GM23338 (cell line): Measurements from ENCODE around the gene IGDCC3. TPM values are rescaled to one million over a fixed set of nuclear protein-coding genes. Genes with fewer than 3 reads are reported as not detected.

Experiments
- ATAC-seq: fragments of 200-7000 bp; cut with Tn5 transposase; 3 replicates; pipeline ENCODE4 v1.9.1; 2020
- DNase-seq: peaks from one replicate; pipeline ENCODE4 v3.0.0-alpha.2; 2015; ENCODE audit warnings: low spot score
- H2AFZ ChIP-seq: fragments of 200-600 bp; sonication (generic); 2 replicates; pipeline ENCODE4 v1.8.0; 2016; ENCODE audit warnings: antibody characterized with exemption, mild to moderate bottlenecking, moderate library complexity
- H3F3A ChIP-seq: fragments of 200-600 bp; sonication (generic); replicated peaks from 2 replicates; pipeline ENCODE4 v1.8.0; 2017; ENCODE audit warnings: antibody characterized with exemption, mixed run types, low read depth
- H3K27ac ChIP-seq: fragments of 200-600 bp; sonication (generic); 2 replicates; pipeline ENCODE4 v1.6.1; 2016; ENCODE audit warnings: low read depth
- H3K27me3 ChIP-seq: fragments of 200-600 bp; sonication (generic); 2 replicates; pipeline ENCODE4 v1.8.0; 2016; ENCODE audit warnings: mild to moderate bottlenecking, mixed run types, moderate library complexity; ENCODE audit not compliant: insufficient read depth
- H3K36me3 ChIP-seq: fragments of 200-600 bp; sonication (generic); 2 replicates; pipeline ENCODE4 v1.8.0; 2016; ENCODE audit warnings: mild to moderate bottlenecking; ENCODE audit not compliant: insufficient read depth
- H3K4me1 ChIP-seq: fragments of 200-600 bp; sonication (generic); 2 replicates; pipeline ENCODE4 v1.8.0; 2016; ENCODE audit warnings: mild to moderate bottlenecking, moderate library complexity; ENCODE audit not compliant: insufficient read depth
- H3K4me2 ChIP-seq: fragments of 200-600 bp; sonication (generic); 2 replicates; pipeline ENCODE4 v1.7.1; 2017; ENCODE audit warnings: mixed run types
- H3K4me3 ChIP-seq: fragments of 200-600 bp; sonication (generic); 2 replicates; pipeline ENCODE4 v1.6.1; 2016; ENCODE audit warnings: mixed run types
- H3K79me2 ChIP-seq: fragments of 200-600 bp; sonication (generic); replicated peaks from 2 replicates; pipeline ENCODE4 v1.8.0; 2017; ENCODE audit warnings: mild to moderate bottlenecking; ENCODE audit not compliant: insufficient read depth
- H3K9me2 ChIP-seq: fragments of 200-600 bp; sonication (generic); 2 replicates; pipeline ENCODE4 v1.8.0; 2017; ENCODE audit not compliant: insufficient read depth
- H4K20me1 ChIP-seq: fragments of 200-600 bp; sonication (generic); replicated peaks from 2 replicates; pipeline ENCODE4 v1.8.0; 2017; ENCODE audit warnings: mild to moderate bottlenecking; ENCODE audit not compliant: insufficient read depth
- H3K27ac Mint-ChIP-seq: 2 replicates; pipeline ENCODE4 v1.8.0; 2020; ENCODE audit warnings: inconsistent platforms, mild to moderate bottlenecking, moderate library complexity, mixed read lengths
- H3K27me3 Mint-ChIP-seq: 3 replicates; pipeline ENCODE4 v1.8.0; 2022; ENCODE audit warnings: low read depth, mild to moderate bottlenecking, moderate library complexity, mixed read lengths, inconsistent platforms; ENCODE audit not compliant: insufficient read depth, poor library complexity
- H3K36me3 Mint-ChIP-seq: 3 replicates; pipeline ENCODE4 v1.8.0; 2021; ENCODE audit warnings: low read depth, mild to moderate bottlenecking, inconsistent platforms, moderate library complexity, mixed read lengths
- H3K4me1 Mint-ChIP-seq: 3 replicates; pipeline ENCODE4 v1.8.0; 2020; ENCODE audit warnings: mild to moderate bottlenecking, inconsistent platforms, mixed read lengths
- H3K4me3 Mint-ChIP-seq: 3 replicates; pipeline ENCODE4 v1.8.0; 2021; ENCODE audit warnings: moderate library complexity, mild to moderate bottlenecking, inconsistent platforms, mixed read lengths
- H3K9me3 Mint-ChIP-seq: 3 replicates; pipeline ENCODE4 v1.8.0; 2020; ENCODE audit warnings: moderate library complexity, mild to moderate bottlenecking, inconsistent platforms, mixed read lengths
- CREB1 ChIP-seq: fragments of 250-450 bp; sonication (Bioruptor Pico); IDR thresholded peaks from 2 replicates; pipeline ENCODE4 v1.5.0; 2020; ENCODE audit warnings: low read depth, mild to moderate bottlenecking, moderate library complexity
- EZH2 ChIP-seq: fragments of 200-600 bp; sonication (generic); IDR thresholded peaks from one replicate; pipeline ENCODE4 v1.8.0; 2017; ENCODE audit warnings: antibody characterized with exemption, mild to moderate bottlenecking, low read depth; ENCODE audit not compliant: unreplicated experiment
- EZH2phosphoT487 ChIP-seq: fragments of 200-600 bp; sonication (generic); IDR thresholded peaks from one replicate; pipeline ENCODE4 v1.8.1; 2018; ENCODE audit warnings: antibody characterized with exemption; ENCODE audit not compliant: unreplicated experiment
- JUNB ChIP-seq: IDR thresholded peaks from one replicate; pipeline ENCODE4 v1.6.1; 2016; ENCODE audit warnings: antibody characterized with exemption; ENCODE audit not compliant: unreplicated experiment
- NANOG ChIP-seq: IDR thresholded peaks from 2 replicates; pipeline ENCODE4 v1.6.1; 2016; ENCODE audit warnings: antibody characterized with exemption, borderline replicate concordance
- POLR2AphosphoS5 ChIP-seq: IDR thresholded peaks from 2 replicates; pipeline ENCODE4 v1.6.1; 2016; ENCODE audit warnings: antibody characterized with exemption, low read depth
- STAT1 ChIP-seq: IDR thresholded peaks from one replicate; pipeline ENCODE4 v1.6.1; 2016; ENCODE audit warnings: antibody characterized with exemption; ENCODE audit not compliant: unreplicated experiment
- ZNF114 ChIP-seq: fragments of 250-450 bp; sonication (Bioruptor Pico); IDR thresholded peaks from 2 replicates; pipeline ENCODE4 v1.5.0; 2020; ENCODE audit warnings: mild to moderate bottlenecking, moderate library complexity
- ZNF331 ChIP-seq: fragments of 250-450 bp; sonication (Bioruptor Pico); IDR thresholded peaks from 2 replicates; pipeline ENCODE4 v1.5.0; 2020; ENCODE audit warnings: low read depth, mild to moderate bottlenecking, moderate library complexity
- polyA plus RNA-seq: library from polyadenylated mRNA; unstranded; fragments of >200 nt; fragmentation: Nextera tagmentation; extraction: Ambion mirVana; gene quantifications from 2 replicates; pipeline ENCODE4 v1.2.1, GENCODE V29; 2016
- total RNA-seq: library from RNA; depleted of rRNA; stranded (reverse); fragments of >200 nt; shearing (Covaris generic); gene quantifications from 2 replicates; pipeline ENCODE4 v1.2.3, GENCODE V29; 2014
- TF ChIP-seq, protein P1 (sequence below), 2 experiments: fragments of 200-600 bp in 1 of 2; sonication (generic) in 1 of 2; conservative IDR thresholded peaks; 2 replicates each; pipeline versions ENCODE4 v1.5.1 to v1.6.1; 2016 to 2017; ENCODE audit warnings: antibody characterized with exemption in 2 of 2, low read depth in 2 of 2, mild to moderate bottlenecking in 2 of 2, moderate library complexity in 1 of 2
- TF ChIP-seq, protein P2 (sequence below): fragments of 250-450 bp; sonication (Bioruptor Pico); IDR thresholded peaks from 2 replicates; pipeline ENCODE4 v1.5.0; 2020; ENCODE audit warnings: mild to moderate bottlenecking, moderate library complexity
- TF ChIP-seq, protein P3 (sequence below): IDR thresholded peaks from one replicate; pipeline ENCODE4 v1.6.1; 2018; ENCODE audit warnings: antibody characterized with exemption; ENCODE audit not compliant: unreplicated experiment
- TF ChIP-seq, protein P4 (sequence below): IDR thresholded peaks from 2 replicates; pipeline ENCODE4 v1.6.1; 2016; ENCODE audit warnings: antibody characterized with exemption

Gene IGDCC3
- total and polyA plus RNA-seq, 2 experiments from 2014 or later, result 15.3 to 30.7 TPM

DNA sequence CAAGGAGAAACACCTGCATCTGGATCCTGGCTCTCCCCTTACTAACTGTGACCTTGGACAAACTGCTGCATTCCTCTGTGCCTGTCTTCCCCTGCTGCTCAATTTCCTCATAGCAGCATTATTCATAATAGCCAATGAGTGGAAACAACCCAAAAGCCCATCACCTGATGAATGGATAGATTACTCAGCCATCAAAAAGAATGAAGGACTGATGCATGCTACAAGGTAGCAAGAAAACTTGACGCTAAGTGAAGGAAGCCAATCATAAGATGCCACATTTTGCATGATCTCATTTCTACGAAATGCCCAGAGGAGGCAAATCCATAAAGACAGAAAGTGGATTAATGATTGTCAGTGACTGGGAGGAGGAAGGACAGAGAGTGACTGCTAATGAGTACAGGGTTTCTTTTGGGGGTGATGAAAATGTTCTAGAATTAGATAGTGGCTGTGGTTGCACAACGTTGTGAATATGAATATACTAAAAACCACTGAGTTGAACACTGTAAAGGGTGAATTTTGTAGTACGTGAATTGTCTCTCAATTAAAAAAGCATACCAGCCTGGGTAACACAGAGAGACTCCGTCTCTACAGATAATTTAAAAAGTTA, 33.8 kb upstream of the IGDCC3 start:
- Histone ChIP-seq H3K79me2 (peaks cover 14% of the 10 kb centered on the region), H3K4me3 (no peak overlapping the region), H3F3A (peaks cover 20% of the 10 kb centered on the region), H4K20me1 (no peaks in the 10 kb centered on the region), H3K4me2 (peak overlapping the region; percentile 9; the same call in 1 of the 2 replicates), H3K27ac (no peak overlapping the region), H3K4me1 (peaks cover 47% of the 10 kb centered on the region), H3K9me2 (0 out of 2 replicates have a peak, but pooled peaks cover 7% of the 10 kb centered on the region), H2AFZ (no peak overlapping the region), H3K36me3 (no peaks in the 10 kb centered on the region), H3K27me3 (no peaks in the 10 kb centered on the region)
- TF ChIP-seq STAT1, result no peak
- no peak for TF ChIP-seq ZNF114
- TF ChIP-seq, protein P1, sequence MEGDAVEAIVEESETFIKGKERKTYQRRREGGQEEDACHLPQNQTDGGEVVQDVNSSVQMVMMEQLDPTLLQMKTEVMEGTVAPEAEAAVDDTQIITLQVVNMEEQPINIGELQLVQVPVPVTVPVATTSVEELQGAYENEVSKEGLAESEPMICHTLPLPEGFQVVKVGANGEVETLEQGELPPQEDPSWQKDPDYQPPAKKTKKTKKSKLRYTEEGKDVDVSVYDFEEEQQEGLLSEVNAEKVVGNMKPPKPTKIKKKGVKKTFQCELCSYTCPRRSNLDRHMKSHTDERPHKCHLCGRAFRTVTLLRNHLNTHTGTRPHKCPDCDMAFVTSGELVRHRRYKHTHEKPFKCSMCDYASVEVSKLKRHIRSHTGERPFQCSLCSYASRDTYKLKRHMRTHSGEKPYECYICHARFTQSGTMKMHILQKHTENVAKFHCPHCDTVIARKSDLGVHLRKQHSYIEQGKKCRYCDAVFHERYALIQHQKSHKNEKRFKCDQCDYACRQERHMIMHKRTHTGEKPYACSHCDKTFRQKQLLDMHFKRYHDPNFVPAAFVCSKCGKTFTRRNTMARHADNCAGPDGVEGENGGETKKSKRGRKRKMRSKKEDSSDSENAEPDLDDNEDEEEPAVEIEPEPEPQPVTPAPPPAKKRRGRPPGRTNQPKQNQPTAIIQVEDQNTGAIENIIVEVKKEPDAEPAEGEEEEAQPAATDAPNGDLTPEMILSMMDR (conservative IDR thresholded peaks at IDR 0.05; ENCODE audit: low read depth in 2 of 2), result no peak
- TF ChIP-seq CREB1, result no peak
- no peak for TF ChIP-seq ZNF331 (CRISPR knock-in tag)
- TF ChIP-seq EZH2phosphoT487, result no peak
- no peak for TF ChIP-seq POLR2AphosphoS5
- TF ChIP-seq, protein P2, sequence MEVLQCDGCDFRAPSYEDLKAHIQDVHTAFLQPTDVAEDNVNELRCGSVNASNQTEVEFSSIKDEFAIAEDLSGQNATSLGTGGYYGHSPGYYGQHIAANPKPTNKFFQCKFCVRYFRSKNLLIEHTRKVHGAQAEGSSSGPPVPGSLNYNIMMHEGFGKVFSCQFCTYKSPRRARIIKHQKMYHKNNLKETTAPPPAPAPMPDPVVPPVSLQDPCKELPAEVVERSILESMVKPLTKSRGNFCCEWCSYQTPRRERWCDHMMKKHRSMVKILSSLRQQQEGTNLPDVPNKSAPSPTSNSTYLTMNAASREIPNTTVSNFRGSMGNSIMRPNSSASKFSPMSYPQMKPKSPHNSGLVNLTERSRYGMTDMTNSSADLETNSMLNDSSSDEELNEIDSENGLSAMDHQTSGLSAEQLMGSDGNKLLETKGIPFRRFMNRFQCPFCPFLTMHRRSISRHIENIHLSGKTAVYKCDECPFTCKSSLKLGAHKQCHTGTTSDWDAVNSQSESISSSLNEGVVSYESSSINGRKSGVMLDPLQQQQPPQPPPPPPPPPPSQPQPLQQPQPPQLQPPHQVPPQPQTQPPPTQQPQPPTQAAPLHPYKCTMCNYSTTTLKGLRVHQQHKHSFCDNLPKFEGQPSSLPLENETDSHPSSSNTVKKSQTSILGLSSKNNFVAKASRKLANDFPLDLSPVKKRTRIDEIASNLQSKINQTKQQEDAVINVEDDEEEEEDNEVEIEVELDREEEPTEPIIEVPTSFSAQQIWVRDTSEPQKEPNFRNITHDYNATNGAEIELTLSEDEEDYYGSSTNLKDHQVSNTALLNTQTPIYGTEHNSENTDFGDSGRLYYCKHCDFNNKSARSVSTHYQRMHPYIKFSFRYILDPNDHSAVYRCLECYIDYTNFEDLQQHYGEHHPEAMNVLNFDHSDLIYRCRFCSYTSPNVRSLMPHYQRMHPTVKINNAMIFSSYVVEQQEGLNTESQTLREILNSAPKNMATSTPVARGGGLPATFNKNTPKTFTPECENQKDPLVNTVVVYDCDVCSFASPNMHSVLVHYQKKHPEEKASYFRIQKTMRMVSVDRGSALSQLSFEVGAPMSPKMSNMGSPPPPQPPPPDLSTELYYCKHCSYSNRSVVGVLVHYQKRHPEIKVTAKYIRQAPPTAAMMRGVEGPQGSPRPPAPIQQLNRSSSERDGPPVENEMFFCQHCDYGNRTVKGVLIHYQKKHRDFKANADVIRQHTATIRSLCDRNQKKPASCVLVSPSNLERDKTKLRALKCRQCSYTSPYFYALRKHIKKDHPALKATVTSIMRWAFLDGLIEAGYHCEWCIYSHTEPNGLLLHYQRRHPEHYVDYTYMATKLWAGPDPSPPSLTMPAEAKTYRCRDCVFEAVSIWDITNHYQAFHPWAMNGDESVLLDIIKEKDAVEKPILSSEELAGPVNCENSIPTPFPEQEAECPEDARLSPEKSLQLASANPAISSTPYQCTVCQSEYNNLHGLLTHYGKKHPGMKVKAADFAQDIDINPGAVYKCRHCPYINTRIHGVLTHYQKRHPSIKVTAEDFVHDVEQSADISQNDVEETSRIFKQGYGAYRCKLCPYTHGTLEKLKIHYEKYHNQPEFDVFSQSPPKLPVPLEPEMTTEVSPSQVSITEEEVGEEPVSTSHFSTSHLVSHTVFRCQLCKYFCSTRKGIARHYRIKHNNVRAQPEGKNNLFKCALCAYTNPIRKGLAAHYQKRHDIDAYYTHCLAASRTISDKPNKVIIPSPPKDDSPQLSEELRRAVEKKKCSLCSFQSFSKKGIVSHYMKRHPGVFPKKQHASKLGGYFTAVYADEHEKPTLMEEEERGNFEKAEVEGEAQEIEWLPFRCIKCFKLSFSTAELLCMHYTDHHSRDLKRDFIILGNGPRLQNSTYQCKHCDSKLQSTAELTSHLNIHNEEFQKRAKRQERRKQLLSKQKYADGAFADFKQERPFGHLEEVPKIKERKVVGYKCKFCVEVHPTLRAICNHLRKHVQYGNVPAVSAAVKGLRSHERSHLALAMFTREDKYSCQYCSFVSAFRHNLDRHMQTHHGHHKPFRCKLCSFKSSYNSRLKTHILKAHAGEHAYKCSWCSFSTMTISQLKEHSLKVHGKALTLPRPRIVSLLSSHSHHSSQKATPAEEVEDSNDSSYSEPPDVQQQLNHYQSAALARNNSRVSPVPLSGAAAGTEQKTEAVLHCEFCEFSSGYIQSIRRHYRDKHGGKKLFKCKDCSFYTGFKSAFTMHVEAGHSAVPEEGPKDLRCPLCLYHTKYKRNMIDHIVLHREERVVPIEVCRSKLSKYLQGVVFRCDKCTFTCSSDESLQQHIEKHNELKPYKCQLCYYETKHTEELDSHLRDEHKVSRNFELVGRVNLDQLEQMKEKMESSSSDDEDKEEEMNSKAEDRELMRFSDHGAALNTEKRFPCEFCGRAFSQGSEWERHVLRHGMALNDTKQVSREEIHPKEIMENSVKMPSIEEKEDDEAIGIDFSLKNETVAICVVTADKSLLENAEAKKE, result no peak
- TF ChIP-seq, protein P3, sequence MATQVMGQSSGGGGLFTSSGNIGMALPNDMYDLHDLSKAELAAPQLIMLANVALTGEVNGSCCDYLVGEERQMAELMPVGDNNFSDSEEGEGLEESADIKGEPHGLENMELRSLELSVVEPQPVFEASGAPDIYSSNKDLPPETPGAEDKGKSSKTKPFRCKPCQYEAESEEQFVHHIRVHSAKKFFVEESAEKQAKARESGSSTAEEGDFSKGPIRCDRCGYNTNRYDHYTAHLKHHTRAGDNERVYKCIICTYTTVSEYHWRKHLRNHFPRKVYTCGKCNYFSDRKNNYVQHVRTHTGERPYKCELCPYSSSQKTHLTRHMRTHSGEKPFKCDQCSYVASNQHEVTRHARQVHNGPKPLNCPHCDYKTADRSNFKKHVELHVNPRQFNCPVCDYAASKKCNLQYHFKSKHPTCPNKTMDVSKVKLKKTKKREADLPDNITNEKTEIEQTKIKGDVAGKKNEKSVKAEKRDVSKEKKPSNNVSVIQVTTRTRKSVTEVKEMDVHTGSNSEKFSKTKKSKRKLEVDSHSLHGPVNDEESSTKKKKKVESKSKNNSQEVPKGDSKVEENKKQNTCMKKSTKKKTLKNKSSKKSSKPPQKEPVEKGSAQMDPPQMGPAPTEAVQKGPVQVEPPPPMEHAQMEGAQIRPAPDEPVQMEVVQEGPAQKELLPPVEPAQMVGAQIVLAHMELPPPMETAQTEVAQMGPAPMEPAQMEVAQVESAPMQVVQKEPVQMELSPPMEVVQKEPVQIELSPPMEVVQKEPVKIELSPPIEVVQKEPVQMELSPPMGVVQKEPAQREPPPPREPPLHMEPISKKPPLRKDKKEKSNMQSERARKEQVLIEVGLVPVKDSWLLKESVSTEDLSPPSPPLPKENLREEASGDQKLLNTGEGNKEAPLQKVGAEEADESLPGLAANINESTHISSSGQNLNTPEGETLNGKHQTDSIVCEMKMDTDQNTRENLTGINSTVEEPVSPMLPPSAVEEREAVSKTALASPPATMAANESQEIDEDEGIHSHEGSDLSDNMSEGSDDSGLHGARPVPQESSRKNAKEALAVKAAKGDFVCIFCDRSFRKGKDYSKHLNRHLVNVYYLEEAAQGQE, result no peak
- no peak for TF ChIP-seq EZH2
- TF ChIP-seq, protein P4, sequence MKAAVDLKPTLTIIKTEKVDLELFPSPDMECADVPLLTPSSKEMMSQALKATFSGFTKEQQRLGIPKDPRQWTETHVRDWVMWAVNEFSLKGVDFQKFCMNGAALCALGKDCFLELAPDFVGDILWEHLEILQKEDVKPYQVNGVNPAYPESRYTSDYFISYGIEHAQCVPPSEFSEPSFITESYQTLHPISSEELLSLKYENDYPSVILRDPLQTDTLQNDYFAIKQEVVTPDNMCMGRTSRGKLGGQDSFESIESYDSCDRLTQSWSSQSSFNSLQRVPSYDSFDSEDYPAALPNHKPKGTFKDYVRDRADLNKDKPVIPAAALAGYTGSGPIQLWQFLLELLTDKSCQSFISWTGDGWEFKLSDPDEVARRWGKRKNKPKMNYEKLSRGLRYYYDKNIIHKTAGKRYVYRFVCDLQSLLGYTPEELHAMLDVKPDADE, result no peak
- TF ChIP-seq JUNB, result no peak
- no peak for TF ChIP-seq NANOG
- no peak overlapping the region; the same call in 2 of the 3 replicates for H3K4me3 Mint-ChIP-seq
- H3K9me3 Mint-ChIP-seq, result no peaks in the 10 kb centered on the region
- H3K4me1 Mint-ChIP-seq, result peaks cover 60% of the 10 kb centered on the region
- peaks cover 25% of the 10 kb centered on the region for H3K27me3 Mint-ChIP-seq
- no peak for ATAC-seq
- DNase-seq, result no peak
- peaks cover 12% of the 10 kb centered on the region for H3K36me3 Mint-ChIP-seq
- peak overlapping the region; percentile 3; the same call in 1 of the 2 replicates for H3K27ac Mint-ChIP-seq
